DOHH2 (cell line): Measurements from ENCODE around the gene CDKN1B.

ENCODE experiments used
- EZH2phosphoT487 ChIP-seq: fragments of 200-600 bp; sonication (generic); IDR thresholded peaks from 2 replicates; pipeline ENCODE4 v1.6.1; 2017; ENCODE audit warnings: borderline replicate concordance, mild to moderate bottlenecking, antibody characterized with exemption, low read length, moderate library complexity, mixed read lengths
- TF ChIP-seq, protein P1 (sequence below): fragments of 200-600 bp; sonication (generic); IDR thresholded peaks from one replicate; pipeline ENCODE4 v1.5.1; 2014; ENCODE audit warnings: antibody characterized with exemption, mild to moderate bottlenecking, low read depth, low read length; ENCODE audit not compliant: poor library complexity, severe bottlenecking

DNA sequence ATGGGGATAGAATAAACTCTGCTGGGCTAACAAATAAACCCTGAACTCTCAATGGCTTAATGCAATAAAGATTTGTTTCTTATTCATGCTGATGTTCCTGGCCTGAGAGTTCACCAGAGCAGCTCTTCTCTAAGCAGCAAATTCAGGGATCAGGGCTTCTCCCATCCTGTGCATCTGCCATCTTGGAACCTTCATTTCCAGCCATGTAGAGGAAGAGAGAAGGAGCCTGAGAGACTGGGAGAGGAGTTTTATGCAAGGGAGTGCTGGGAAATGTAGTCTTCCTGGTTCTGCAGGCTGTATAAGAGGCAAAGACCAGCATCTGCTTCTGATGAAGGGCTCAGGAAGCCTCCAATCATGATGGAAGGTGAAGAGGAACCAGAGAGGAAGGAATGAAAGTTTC is 47.7 kb downstream of the CDKN1B start:
- TF ChIP-seq, protein P1, sequence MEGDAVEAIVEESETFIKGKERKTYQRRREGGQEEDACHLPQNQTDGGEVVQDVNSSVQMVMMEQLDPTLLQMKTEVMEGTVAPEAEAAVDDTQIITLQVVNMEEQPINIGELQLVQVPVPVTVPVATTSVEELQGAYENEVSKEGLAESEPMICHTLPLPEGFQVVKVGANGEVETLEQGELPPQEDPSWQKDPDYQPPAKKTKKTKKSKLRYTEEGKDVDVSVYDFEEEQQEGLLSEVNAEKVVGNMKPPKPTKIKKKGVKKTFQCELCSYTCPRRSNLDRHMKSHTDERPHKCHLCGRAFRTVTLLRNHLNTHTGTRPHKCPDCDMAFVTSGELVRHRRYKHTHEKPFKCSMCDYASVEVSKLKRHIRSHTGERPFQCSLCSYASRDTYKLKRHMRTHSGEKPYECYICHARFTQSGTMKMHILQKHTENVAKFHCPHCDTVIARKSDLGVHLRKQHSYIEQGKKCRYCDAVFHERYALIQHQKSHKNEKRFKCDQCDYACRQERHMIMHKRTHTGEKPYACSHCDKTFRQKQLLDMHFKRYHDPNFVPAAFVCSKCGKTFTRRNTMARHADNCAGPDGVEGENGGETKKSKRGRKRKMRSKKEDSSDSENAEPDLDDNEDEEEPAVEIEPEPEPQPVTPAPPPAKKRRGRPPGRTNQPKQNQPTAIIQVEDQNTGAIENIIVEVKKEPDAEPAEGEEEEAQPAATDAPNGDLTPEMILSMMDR, result no peak
- no peak for TF ChIP-seq EZH2phosphoT487
